GM12878 (cell line): ENCODE results near the gene ITGAL. TPM values are rescaled to one million over a fixed set of nuclear protein-coding genes. Genes with fewer than 3 reads are reported as not detected.

Experiments used
- ATAC-seq: fragments of 200-7000 bp; cut with Tn5 transposase; 3 replicates; pipeline ENCODE4 v1.9.1; 2020; ENCODE audit warnings: mild to moderate bottlenecking, moderate library complexity
- BruUV-seq: library from RNA; stranded (reverse); fragments of 400-500 nt; replicated peaks from 2 replicates; lab custom pipeline; 2021; lab: Mats Ljungman, UMichigan
- CTCF ChIA-PET: fragments of 300-600 bp; sonication (Branson Sonifier 250); formaldehyde crosslinking; extraction: SDS; loops from one replicate; lab custom pipeline; 2021; ENCODE audit warnings: inconsistent platforms; lab: Yijun Ruan, JAX
- POLR2A ChIA-PET: fragments of 350-600 bp; formaldehyde crosslinking; extraction: SDS; loops from one replicate; lab custom pipeline; 2021; ENCODE audit warnings: inconsistent platforms; lab: Charles Lee
- RAD21 ChIA-PET: fragments of 300-600 bp; sonication (Branson Sonifier 250); formaldehyde crosslinking; loops from one replicate; lab custom pipeline; 2023; ENCODE audit warnings: antibody characterized with exemption; ENCODE audit not compliant: unreplicated experiment; lab: Charles Lee
- SMC1A ChIA-PET: fragments of 300-600 bp; sonication (Branson Sonifier 250); formaldehyde crosslinking; loops from one replicate; lab custom pipeline; 2023; ENCODE audit not compliant: unreplicated experiment, uncharacterized antibody; lab: Charles Lee
- DNase-seq: peaks from one replicate; pipeline ENCODE4 v3.0.0-alpha.2; 2011; ENCODE audit warnings: low read depth, low spot score
- FAIRE-seq: peaks from 3 replicates; lab custom pipeline; 2011; peaks lifted over from hg19 to GRCh38; lab: Jason Lieb, UNC
- H2AFZ ChIP-seq: 2 replicates; pipeline ENCODE4 v1.6.0; 2011; ENCODE audit warnings: low read depth, low read length, control low read depth; ENCODE audit not compliant: control insufficient read depth
- H3K27ac ChIP-seq: 2 replicates; pipeline ENCODE4 v1.5.1; 2011; ENCODE audit warnings: control low read depth; ENCODE audit not compliant: control insufficient read depth, insufficient read depth
- H3K27me3 ChIP-seq, 2 experiments: replicated peaks in 1 of 2; 2 replicates each; pipeline versions ENCODE4 v1.6.0 to v1.6.1; 2011; ENCODE audit warnings: low read length in 1 of 2; ENCODE audit not compliant: control insufficient read depth in 2 of 2, insufficient read depth in 2 of 2
- H3K36me3 ChIP-seq, 2 experiments: 2 replicates each; pipeline ENCODE4 v1.5.1; 2011; ENCODE audit warnings: low read length in 1 of 2; ENCODE audit not compliant: control insufficient read depth in 2 of 2, insufficient read depth in 2 of 2
- H3K4me1 ChIP-seq: 2 replicates; pipeline ENCODE4 v1.6.1; 2011; ENCODE audit warnings: mild to moderate bottlenecking, low read length, moderate library complexity, mixed read lengths; ENCODE audit not compliant: control insufficient read depth, insufficient read depth
- H3K4me2 ChIP-seq: 2 replicates; pipeline ENCODE4 v1.6.0; 2011; ENCODE audit warnings: control low read depth; ENCODE audit not compliant: control insufficient read depth, insufficient read depth
- H3K4me3 ChIP-seq: fragments of 200-600 bp; sonication (generic); 2 replicates; pipeline ENCODE4 v1.5.1; 2016
- H3K79me2 ChIP-seq: 2 replicates; pipeline ENCODE4 v1.6.0; 2011; ENCODE audit warnings: low read length; ENCODE audit not compliant: control insufficient read depth, insufficient read depth
- H3K9ac ChIP-seq: 2 replicates; pipeline ENCODE4 v1.8.0; 2011; ENCODE audit warnings: low read length, control low read depth, mixed read lengths; ENCODE audit not compliant: control insufficient read depth, insufficient read depth
- H3K9me3 ChIP-seq: replicated peaks from 3 replicates; pipeline ENCODE4 v1.5.1; 2011; ENCODE audit warnings: mild to moderate bottlenecking, low read length; ENCODE audit not compliant: control insufficient read depth, insufficient read depth
- H4K20me1 ChIP-seq: 2 replicates; pipeline ENCODE4 v1.6.0; 2011; ENCODE audit not compliant: control insufficient read depth, insufficient read depth
- ATF7 ChIP-seq: fragments of 450-650 bp; IDR thresholded peaks from 2 replicates; pipeline ENCODE4 v1.6.1; 2016; ENCODE audit warnings: low read depth, mild to moderate bottlenecking
- BMI1 ChIP-seq: fragments of 450-650 bp; IDR thresholded peaks from 2 replicates; pipeline ENCODE4 v1.6.1; 2016; ENCODE audit warnings: mild to moderate bottlenecking, moderate library complexity, borderline replicate concordance
- CREB1 ChIP-seq: IDR thresholded peaks from 2 replicates; pipeline ENCODE4 v1.6.1; 2012; ENCODE audit warnings: low read depth, mild to moderate bottlenecking, inconsistent platforms
- CREM ChIP-seq: IDR thresholded peaks from 2 replicates; pipeline ENCODE4 v1.6.1; 2014; ENCODE audit warnings: antibody characterized with exemption, low read depth
- EGR1 ChIP-seq, 2 experiments: IDR thresholded peaks; 1 replicate in 1 of 2; 2 replicates in 1 of 2; pipeline ENCODE4 v1.6.1; 2011 to 2012; ENCODE audit warnings: low read depth in 2 of 2, low read length in 2 of 2, borderline replicate concordance in 1 of 2, mild to moderate bottlenecking in 1 of 2, moderate library complexity in 1 of 2
- ELK1 ChIP-seq: IDR thresholded peaks from 2 replicates; pipeline ENCODE4 v1.6.1; 2012; ENCODE audit warnings: low read depth, low read length, improper control_type of control experiment
- ESRRA ChIP-seq: IDR thresholded peaks from 2 replicates; pipeline ENCODE4 v1.6.1; 2012; ENCODE audit warnings: mild to moderate bottlenecking, low read length, improper control_type of control experiment
- MLLT1 ChIP-seq: fragments of 450-650 bp; IDR thresholded peaks from 2 replicates; pipeline ENCODE4 v1.6.1; 2016; ENCODE audit warnings: mild to moderate bottlenecking
- NFYB ChIP-seq: IDR thresholded peaks from 2 replicates; pipeline ENCODE4 v1.6.1; 2011; ENCODE audit warnings: low read depth, mild to moderate bottlenecking, low read length, improper control_type of control experiment, moderate library complexity; ENCODE audit not compliant: insufficient read depth
- NR2C2 ChIP-seq: IDR thresholded peaks from 2 replicates; pipeline ENCODE4 v1.6.1; 2011; ENCODE audit warnings: borderline replicate concordance, low read depth; ENCODE audit not compliant: control insufficient read depth, insufficient read length
- POLR2AphosphoS2 ChIP-seq: IDR thresholded peaks from 2 replicates; pipeline ENCODE4 v1.6.1; 2011; ENCODE audit warnings: low read depth, mild to moderate bottlenecking, low read length, improper control_type of control experiment, moderate library complexity
- RAD21 ChIP-seq: IDR thresholded peaks from 2 replicates; pipeline ENCODE4 v1.6.1; 2011; ENCODE audit warnings: mild to moderate bottlenecking, low read depth, low read length, moderate library complexity; ENCODE audit not compliant: insufficient read depth
- RBBP5 ChIP-seq: fragments of 200-600 bp; sonication (generic); conservative IDR thresholded peaks from 2 replicates; pipeline ENCODE4 v1.6.1; 2016
- SP1 ChIP-seq: IDR thresholded peaks from one replicate; pipeline ENCODE4 v1.6.1; 2011; ENCODE audit warnings: low read depth, low read length
- SUZ12 ChIP-seq: fragments of 200-600 bp; sonication (generic); IDR thresholded peaks from one replicate; pipeline ENCODE4 v1.6.1; 2018; ENCODE audit warnings: antibody characterized with exemption, mild to moderate bottlenecking; ENCODE audit not compliant: unreplicated experiment
- WRNIP1 ChIP-seq: IDR thresholded peaks from 2 replicates; pipeline ENCODE4 v1.6.1; 2011; ENCODE audit warnings: low read depth, low read length, improper control_type of control experiment, borderline replicate concordance
- YY1 ChIP-seq: IDR thresholded peaks from 2 replicates; pipeline ENCODE4 v1.6.1; 2011; ENCODE audit warnings: low read depth, mild to moderate bottlenecking, low read length
- ZBED1 ChIP-seq: IDR thresholded peaks from 2 replicates; pipeline ENCODE4 v1.6.1; 2016; ENCODE audit warnings: borderline replicate concordance
- ZNF207 ChIP-seq: fragments of 450-650 bp; IDR thresholded peaks from 2 replicates; pipeline ENCODE4 v1.6.1; 2014; ENCODE audit warnings: antibody characterized with exemption, mild to moderate bottlenecking, borderline replicate concordance
- ZNF384 ChIP-seq: IDR thresholded peaks from 2 replicates; pipeline ENCODE4 v1.6.1; 2012; ENCODE audit warnings: low read depth, mild to moderate bottlenecking, low read length, improper control_type of control experiment, borderline replicate concordance
- whole genome bisulfite sequencing: methylation state at CpG from one replicate; pipeline ENCODE4 v1.1.6; 2016; ENCODE audit warnings: low lambda C conversion rate; ENCODE audit not compliant: insufficient replicate concordance, insufficient coverage; ENCODE audit errors: missing lambda C conversion rate; 5-methylcytosine and 5-hydroxymethylcytosine counted together
- in situ Hi-C: fragments of 300-500 bp; cut with MboI; formaldehyde crosslinking; loops from 9 replicates; pipeline ENCODE4 v1.14.3; 2018; ENCODE audit warnings: mixed read lengths
- intact Hi-C: fragments of 100-400 bp; cut with micrococcal nuclease; formaldehyde crosslinking; loops from one replicate; pipeline ENCODE4 v1.14.2; 2022; ENCODE audit not compliant: unreplicated experiment
- polyA plus RNA-seq, 11 experiments: library from polyadenylated mRNA; depleted of rRNA in 4 of 11; unstranded in 6 of 11; stranded (reverse) in 5 of 11; fragments of >200 nt; fragmentation: Nextera tagmentation in 4 of 11; fragmentation: Illumina TruSeq in 1 of 11; extraction: Ambion mirVana in 4 of 11; extraction: Trizol in 1 of 11; gene quantifications; 1 replicate in 1 of 11; 2 replicates in 10 of 11; pipeline versions ENCODE4 v1.2.1 to v1.2.3, GENCODE V29; 2011 to 2016; ENCODE audit warnings: inconsistent platforms in 2 of 11, missing spikeins in 2 of 11, low read depth in 1 of 11
- total RNA-seq, 4 experiments: library from RNA; depleted of rRNA in 3 of 4; stranded (reverse); fragments of >200 nt in 3 of 4; fragmentation: Illumina TruSeq in 1 of 4; extraction: Trizol in 1 of 4; gene quantifications; 2 replicates each; pipeline versions ENCODE4 v1.2.1 to v1.2.3, GENCODE V29; 2013 to 2021

ITGAL gene
- total and polyA plus RNA-seq, 10 of the 15 experiments (the other 5 are each of a cell fraction or from before 2014, with no cell fraction given): 10.7 to 170 (median 96.9) TPM

- intact Hi-C loops: no loop called here
- Histone ChIP-seq H3K4me2 (no peak overlapping the region), H3K79me2 (no peaks in the 10 kb centered on the region), H3K9me3 (no peaks in the 10 kb centered on the region), H3K36me3 (peaks cover 26 to 44% of the 10 kb centered on the region in 2 experiments), H4K20me1 (no peaks in the 10 kb centered on the region), H2AFZ (no peak overlapping the region), H3K4me1 (no peaks in the 10 kb centered on the region), H3K4me3 (no peak overlapping the region), H3K27me3 (no peaks in the 10 kb centered on the region), H3K9ac (no peak overlapping the region), H3K27ac (no peak overlapping the region)
- RAD21 ChIA-PET: interaction anchor here (1.3 to 1.5 kb wide), 2 partner anchors 38 to 82 kb away, joined by 4 to 5 read pairs; partner anchors contain the start of gene DCTPP1
- POLR2A ChIA-PET: interaction anchor here (1.6 kb wide), 1 partner anchor 11 kb away, joined by 3 read pairs; no protein-coding TSS in a partner anchor
- in situ Hi-C loops: no loop called here
- no peak for ATAC-seq
- no peak for DNase-seq
- BruUV-seq: TSS peak; percentile 58
- TF ChIP-seq ATF7 (no peak), NR2C2 (no peak), NFYB (no peak), MLLT1 (no peak), YY1 (no peak), ESRRA (no peak), ZBED1 (no peak), ELK1 (no peak), WRNIP1 (no peak), BMI1 (no peak), CREM (no peak), RBBP5 (no peak), CREB1 (no peak), EGR1 (IDR thresholded peaks at IDR 0.05; ENCODE audit: borderline replicate concordance in 1 of 2, low read depth in 2 of 2, low read length in 2 of 2) (no peak), SP1 (no peak), ZNF207 (no peak), RAD21 (no peak), POLR2AphosphoS2 (no peak), SUZ12 (no peak), ZNF384 (no peak)
- SMC1A ChIA-PET: interaction anchor here (1.2 to 1.7 kb wide), 5 partner anchors 13 to 87 kb away, joined by 3 read pairs; partner anchors contain the start of gene DCTPP1
- CTCF ChIA-PET: interaction anchor here (1.3 to 2.0 kb wide), 2 partner anchors 81 to 87 kb away, joined by 4 to 8 read pairs; partner anchors contain the start of gene DCTPP1
- WGBS: 94% methylated on average over 3 of the region's 3 CpGs
- FAIRE-seq: no peak
Measured at GRCh38 chr16:30511509-30511908, 39.0 kb downstream of the ITGAL start.
